ENCODE results near the gene CPVL. TPM values are rescaled to one million over a fixed set of nuclear protein-coding genes. Genes with fewer than 3 reads are reported as not detected.
A peak's percentile ranks its signal among the peaks of the same experiment; 100 is the strongest.

CPVL gene
- total RNA-seq, 1 experiment from 2014 or later: 10.3 TPM

DNA sequence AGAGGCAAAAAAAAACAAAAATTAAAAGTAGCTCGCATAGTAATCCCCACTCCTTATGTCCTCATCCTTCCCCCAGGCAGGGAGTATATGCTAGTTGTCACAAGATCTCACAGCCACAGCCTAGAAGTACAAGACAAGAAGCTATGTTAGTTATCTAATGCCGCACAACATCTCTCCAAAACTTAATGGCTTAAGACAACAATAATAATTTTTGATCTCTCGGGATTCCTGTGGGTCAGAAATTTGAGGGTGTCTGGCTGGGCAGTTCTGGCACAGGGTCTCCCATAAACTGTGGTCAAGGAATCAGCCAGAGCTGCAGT is 39.7 kb downstream of the CPVL start:
- Histone ChIP-seq H3K9me3 (ENCODE audit: control insufficient read depth in 1 of 2, insufficient read depth in 1 of 2, low read depth in 1 of 2, low read length in 2 of 2) (no peaks in the 10 kb centered on the region), H2AFZ (ENCODE audit: low read depth, low read length, poor library complexity, severe bottlenecking) (no peak overlapping the region), H3K27me3 (ENCODE audit: insufficient read depth, low read length) (no peaks in the 10 kb centered on the region), H3K9ac (ENCODE audit: low read length) (no peak overlapping the region), H3K27ac (ENCODE audit: low read depth, low read length) (no peak overlapping the region), H3K4me2 (ENCODE audit: low read length) (no peak overlapping the region), H3K4me3 (replicated peaks in 1 of 2; ENCODE audit: low read depth in 1 of 2, low read length in 2 of 2) (no peak overlapping the region), H3K36me3 (ENCODE audit: control insufficient read depth in 1 of 2, insufficient read depth in 2 of 2, low read length in 2 of 2) (no peaks in the 10 kb centered on the region), H4K20me1 (ENCODE audit: insufficient read depth) (no peaks in the 10 kb centered on the region), H3K4me1 (ENCODE audit: control insufficient read depth in 1 of 2, insufficient read depth in 2 of 2, low read length in 2 of 2) (no peaks in the 10 kb centered on the region), H3K79me2 (ENCODE audit: insufficient read depth, low read length) (no peaks in the 10 kb centered on the region), H3K9me2 (ENCODE audit: insufficient read depth) (no peaks in the 10 kb centered on the region)
- RAD21 ChIA-PET (ENCODE audit: low non-redundant PET in 1 of 2, low total read pairs in 2 of 2, uncharacterized antibody in 2 of 2, unreplicated experiment in 2 of 2): interaction anchor here (0.7 to 1.4 kb wide), 10 partner anchors 83 to 302 kb away, joined by 3 to 17 read pairs (median 9); no protein-coding TSS in a partner anchor
- TF ChIP-seq POLR2AphosphoS5 (IDR thresholded peaks at IDR 0.05; ENCODE audit: low read depth, low read length): no peak
- TF ChIP-seq ZNF274 (IDR thresholded peaks at IDR 0.05; ENCODE audit: low read depth, low read length): no peak
- TF ChIP-seq ZFX (IDR thresholded peaks at IDR 0.05): no peak
- TF ChIP-seq ELF1 (IDR thresholded peaks at IDR 0.05; ENCODE audit: borderline replicate concordance, low read depth): no peak
- TF ChIP-seq, protein P1, sequence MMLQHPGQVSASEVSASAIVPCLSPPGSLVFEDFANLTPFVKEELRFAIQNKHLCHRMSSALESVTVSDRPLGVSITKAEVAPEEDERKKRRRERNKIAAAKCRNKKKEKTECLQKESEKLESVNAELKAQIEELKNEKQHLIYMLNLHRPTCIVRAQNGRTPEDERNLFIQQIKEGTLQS (IDR thresholded peaks at IDR 0.05): no peak
- POLR2A ChIA-PET: interaction anchor here (1.0 to 1.2 kb wide), 2 partner anchors 180 to 185 kb away, joined by 3 to 4 read pairs; no protein-coding TSS in a partner anchor
- no peak for DNase-seq (ENCODE audit: low read depth, low spot score)
- CTCF ChIA-PET: interaction anchor here (0.6 to 12.8 kb wide), 21 partner anchors 10 to 483 kb away, joined by 3 to 356 read pairs (median 4); no protein-coding TSS in a partner anchor
- BruUV-seq (replicated peaks): no TSS peak
- ATAC-seq: no peak; the same call in 1 of the 2 replicates
- intact Hi-C loops (cut with micrococcal nuclease): loop anchor here (1.0 kb wide), 2 partner anchors 179 to 184 kb away; no protein-coding TSS in a partner anchor

DNA sequence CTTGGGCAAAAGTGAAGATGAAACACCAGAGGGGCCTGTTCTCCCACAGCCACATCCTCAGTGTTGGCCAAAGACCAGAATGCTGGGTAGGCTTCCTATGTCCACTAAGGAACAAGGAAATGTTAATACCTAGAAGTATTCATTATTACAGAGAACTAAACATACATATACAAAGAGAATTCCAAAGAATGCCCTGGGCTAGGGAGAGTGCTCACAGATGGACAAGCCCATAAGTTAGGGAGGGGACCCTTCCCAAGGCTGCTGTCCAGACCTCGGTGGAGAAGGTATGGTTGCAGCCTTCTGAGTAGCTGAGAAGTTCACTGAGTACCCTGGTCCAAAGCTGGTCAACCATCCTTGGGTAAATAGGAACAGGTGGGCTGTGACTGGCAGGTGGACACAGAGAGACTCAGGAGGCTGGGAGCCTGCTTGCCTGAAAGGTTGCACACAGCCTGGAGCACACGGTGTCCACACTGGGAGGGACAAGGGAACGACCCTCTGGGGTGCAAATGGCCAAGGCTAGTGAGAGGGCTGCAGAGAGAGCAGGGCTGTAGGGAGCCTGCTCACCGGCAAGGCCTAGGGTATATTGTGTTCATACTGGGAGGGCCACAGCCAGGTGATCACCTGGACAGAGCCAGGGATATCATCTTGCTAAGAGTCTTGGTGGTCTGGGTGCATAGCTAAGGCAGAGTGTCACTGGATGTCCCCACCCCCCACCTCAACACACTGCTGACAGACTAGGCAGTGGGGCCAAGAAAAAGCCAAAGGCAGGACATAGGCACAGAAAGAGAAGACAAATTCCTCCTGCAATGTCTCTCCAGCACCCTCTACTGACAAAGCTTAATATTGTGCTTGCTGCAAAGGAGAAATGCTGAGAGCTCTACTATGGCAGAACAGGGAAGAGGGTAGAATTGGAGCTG is 40.3 kb downstream of the CPVL start:
- no peaks in the 10 kb centered on the region for H3K4me1 ChIP-seq (ENCODE audit: control insufficient read depth in 1 of 2, insufficient read depth in 2 of 2, low read length in 2 of 2)
- intact Hi-C loops (cut with micrococcal nuclease): loop anchor here (1.0 kb wide), 2 partner anchors 179 to 184 kb away; no protein-coding TSS in a partner anchor
- H3K9ac ChIP-seq (ENCODE audit: low read length): no peak overlapping the region
- H3K4me3 ChIP-seq (replicated peaks in 1 of 2; ENCODE audit: low read depth in 1 of 2, low read length in 2 of 2): no peak overlapping the region
- CTCF ChIA-PET: interaction anchor here (0.6 to 12.8 kb wide), 21 partner anchors 10 to 483 kb away, joined by 3 to 356 read pairs (median 4); no protein-coding TSS in a partner anchor
- no peaks in the 10 kb centered on the region for H3K79me2 ChIP-seq (ENCODE audit: insufficient read depth, low read length)
- no peak overlapping the region for H3K27ac ChIP-seq (ENCODE audit: low read depth, low read length)
- RAD21 ChIA-PET (ENCODE audit: low non-redundant PET in 1 of 2, low total read pairs in 2 of 2, uncharacterized antibody in 2 of 2, unreplicated experiment in 2 of 2): interaction anchor here (0.7 to 1.4 kb wide), 10 partner anchors 84 to 303 kb away, joined by 3 to 17 read pairs (median 9); no protein-coding TSS in a partner anchor
- H3K27me3 ChIP-seq (ENCODE audit: insufficient read depth, low read length): no peaks in the 10 kb centered on the region
- no peak overlapping the region for H3K4me2 ChIP-seq (ENCODE audit: low read length)
- POLR2A ChIA-PET: interaction anchor here (1.0 to 1.2 kb wide), 2 partner anchors 179 to 184 kb away, joined by 3 to 4 read pairs; no protein-coding TSS in a partner anchor
- DNase-seq (ENCODE audit: low read depth, low spot score): peak; percentile 39
- H3K9me2 ChIP-seq (ENCODE audit: insufficient read depth): no peaks in the 10 kb centered on the region
- no peaks in the 10 kb centered on the region for H4K20me1 ChIP-seq (ENCODE audit: insufficient read depth)
- no peak for TF ChIP-seq TCF7L2 (IDR thresholded peaks at IDR 0.05; ENCODE audit: borderline replicate concordance, extremely low read depth, insufficient read depth, insufficient read length)
- TF ChIP-seq, protein P2, sequence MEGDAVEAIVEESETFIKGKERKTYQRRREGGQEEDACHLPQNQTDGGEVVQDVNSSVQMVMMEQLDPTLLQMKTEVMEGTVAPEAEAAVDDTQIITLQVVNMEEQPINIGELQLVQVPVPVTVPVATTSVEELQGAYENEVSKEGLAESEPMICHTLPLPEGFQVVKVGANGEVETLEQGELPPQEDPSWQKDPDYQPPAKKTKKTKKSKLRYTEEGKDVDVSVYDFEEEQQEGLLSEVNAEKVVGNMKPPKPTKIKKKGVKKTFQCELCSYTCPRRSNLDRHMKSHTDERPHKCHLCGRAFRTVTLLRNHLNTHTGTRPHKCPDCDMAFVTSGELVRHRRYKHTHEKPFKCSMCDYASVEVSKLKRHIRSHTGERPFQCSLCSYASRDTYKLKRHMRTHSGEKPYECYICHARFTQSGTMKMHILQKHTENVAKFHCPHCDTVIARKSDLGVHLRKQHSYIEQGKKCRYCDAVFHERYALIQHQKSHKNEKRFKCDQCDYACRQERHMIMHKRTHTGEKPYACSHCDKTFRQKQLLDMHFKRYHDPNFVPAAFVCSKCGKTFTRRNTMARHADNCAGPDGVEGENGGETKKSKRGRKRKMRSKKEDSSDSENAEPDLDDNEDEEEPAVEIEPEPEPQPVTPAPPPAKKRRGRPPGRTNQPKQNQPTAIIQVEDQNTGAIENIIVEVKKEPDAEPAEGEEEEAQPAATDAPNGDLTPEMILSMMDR (IDR thresholded peaks at IDR 0.05 in 2 of 3, conservative IDR thresholded peaks at IDR 0.05 in 1 of 3; ENCODE audit: borderline replicate concordance in 1 of 3, insufficient read depth in 1 of 3, low read depth in 2 of 3, low read length in 2 of 3): peak; percentile 75 to 85 (median 79); a peak in 5 of 6 replicates
- TF ChIP-seq YY1 (IDR thresholded peaks at IDR 0.05; ENCODE audit: extremely low read depth, insufficient replicate concordance, low read depth, low read length): no peak
- no peak for TF ChIP-seq CEBPB (IDR thresholded peaks at IDR 0.05; ENCODE audit: low read depth)
- no peak for TF ChIP-seq SRF (IDR thresholded peaks at IDR 0.05; ENCODE audit: low read depth)
- TF ChIP-seq RAD21 (IDR thresholded peaks at IDR 0.05; ENCODE audit: low read depth): peak; percentile 83
- TF ChIP-seq ZFX (IDR thresholded peaks at IDR 0.05): no peak
- peak; percentile 90 for ATAC-seq
- no peak overlapping the region for H2AFZ ChIP-seq (ENCODE audit: low read depth, low read length, poor library complexity, severe bottlenecking)
- no peaks in the 10 kb centered on the region for H3K9me3 ChIP-seq (ENCODE audit: control insufficient read depth in 1 of 2, insufficient read depth in 1 of 2, low read depth in 1 of 2, low read length in 2 of 2)
- BruUV-seq (replicated peaks): no TSS peak
- H3K36me3 ChIP-seq (ENCODE audit: control insufficient read depth in 1 of 2, insufficient read depth in 2 of 2, low read length in 2 of 2): no peaks in the 10 kb centered on the region
